HCT116 (cell line): ENCODE results near the gene CCDC126. TPM values are rescaled to one million over a fixed set of nuclear protein-coding genes. Genes with fewer than 3 reads are reported as not detected.

Experiments
- ATAC-seq: fragments of 200-7000 bp; cut with Tn5 transposase; 2 replicates; pipeline ENCODE4 v1.9.1; 2020; ENCODE audit warnings: mild to moderate bottlenecking, moderate library complexity
- BruUV-seq: library from RNA; stranded (reverse); fragments of 400-500 nt; replicated peaks from 2 replicates; lab custom pipeline; 2021; lab: Mats Ljungman, UMichigan
- CTCF ChIA-PET: fragments of 300-600 bp; sonication (Branson Sonifier 250); formaldehyde crosslinking; loops from one replicate; lab custom pipeline; 2021; ENCODE audit warnings: antibody characterized with exemption; lab: Charles Lee
- POLR2A ChIA-PET: fragments of 300-600, 350-600 bp; sonication (Branson Sonifier 250); formaldehyde crosslinking; loops from one replicate; lab custom pipeline; 2021; ENCODE audit warnings: antibody characterized with exemption; lab: Charles Lee
- RAD21 ChIA-PET, 2 experiments: fragments of 300-600 bp; sonication (Branson Sonifier 250); formaldehyde crosslinking; loops; one replicate each; lab custom pipeline; 2023; ENCODE audit warnings: low total read pairs in 2 of 2; ENCODE audit not compliant: uncharacterized antibody in 2 of 2, unreplicated experiment in 2 of 2, low non-redundant PET in 1 of 2; lab: Charles Lee
- DNase-seq: peaks from one replicate; pipeline ENCODE4 v3.0.0-alpha.2; 2010; ENCODE audit warnings: low read depth, low spot score
- H2AFZ ChIP-seq: fragments of 200-600 bp; shearing (Covaris generic), sonication (generic); 2 replicates; pipeline ENCODE4 v1.6.1; 2017; ENCODE audit warnings: low read depth, mixed run types, mixed read lengths, antibody characterized with exemption, low read length; ENCODE audit not compliant: poor library complexity, severe bottlenecking
- H3K27ac ChIP-seq: 2 replicates; pipeline ENCODE4 v1.5.1; 2012; ENCODE audit warnings: low read depth, low read length
- H3K27me3 ChIP-seq: fragments of 200-600 bp; sonication (generic); 2 replicates; pipeline ENCODE4 v1.6.1; 2016; ENCODE audit warnings: mixed run types, low read length, mixed read lengths; ENCODE audit not compliant: insufficient read depth
- H3K36me3 ChIP-seq, 2 experiments: fragments of 200-500 bp in 1 of 2; fragments of 200-600 bp in 1 of 2; sonication (Bioruptor generic) in 1 of 2; sonication (generic) in 1 of 2; 2 replicates each; pipeline versions ENCODE4 v1.5.1 to v1.6.1; 2014 to 2016; ENCODE audit warnings: low read length in 2 of 2, inconsistent platforms in 1 of 2, mixed read lengths in 1 of 2, mixed run types in 1 of 2; ENCODE audit not compliant: insufficient read depth in 2 of 2, control insufficient read depth in 1 of 2
- H3K4me1 ChIP-seq, 2 experiments: fragments of 200-600 bp in 1 of 2; sonication (generic) in 1 of 2; 2 replicates each; pipeline versions ENCODE4 v1.5.1 to v1.6.1; 2012 to 2017; ENCODE audit warnings: low read length in 2 of 2, inconsistent platforms in 1 of 2, mild to moderate bottlenecking in 1 of 2, mixed read lengths in 1 of 2, mixed run types in 1 of 2, moderate library complexity in 1 of 2; ENCODE audit not compliant: insufficient read depth in 2 of 2, control insufficient read depth in 1 of 2
- H3K4me2 ChIP-seq: fragments of 200-600 bp; sonication (generic); 2 replicates; pipeline ENCODE4 v1.6.1; 2017; ENCODE audit warnings: mixed run types, low read length, mixed read lengths
- H3K4me3 ChIP-seq, 2 experiments: fragments of 200-600 bp in 1 of 2; sonication (generic) in 1 of 2; replicated peaks in 1 of 2; 2 replicates each; pipeline ENCODE4 v1.5.1; 2011 to 2016; ENCODE audit warnings: low read length in 2 of 2, control low read depth in 1 of 2, low read depth in 1 of 2, mild to moderate bottlenecking in 1 of 2, mixed read lengths in 1 of 2, mixed run types in 1 of 2
- H3K79me2 ChIP-seq: fragments of 200-600 bp; sonication (generic); 2 replicates; pipeline ENCODE4 v1.6.1; 2017; ENCODE audit warnings: mild to moderate bottlenecking, mixed run types, low read length, moderate library complexity, mixed read lengths; ENCODE audit not compliant: insufficient read depth
- H3K9ac ChIP-seq: fragments of 200-600 bp; sonication (generic); 2 replicates; pipeline ENCODE4 v1.6.1; 2016; ENCODE audit warnings: low read length, mixed read lengths
- H3K9me2 ChIP-seq: fragments of 200-600 bp; sonication (generic), shearing (Covaris generic); 2 replicates; pipeline ENCODE4 v1.6.1; 2017; ENCODE audit warnings: mixed run types, mild to moderate bottlenecking, moderate library complexity; ENCODE audit not compliant: insufficient read depth
- H3K9me3 ChIP-seq, 2 experiments: fragments of 200-500 bp in 1 of 2; fragments of 200-600 bp in 1 of 2; sonication (Bioruptor generic) in 1 of 2; sonication (generic) in 1 of 2; 2 replicates each; pipeline ENCODE4 v1.6.1; 2014 to 2017; ENCODE audit warnings: low read length in 2 of 2, mixed read lengths in 2 of 2, inconsistent platforms in 1 of 2, low read depth in 1 of 2, mild to moderate bottlenecking in 1 of 2, mixed run types in 1 of 2, moderate library complexity in 1 of 2; ENCODE audit not compliant: control insufficient read depth in 1 of 2, insufficient read depth in 1 of 2
- H4K20me1 ChIP-seq: fragments of 200-600 bp; sonication (generic), shearing (Covaris generic); 2 replicates; pipeline ENCODE4 v1.6.1; 2017; ENCODE audit warnings: mixed run types, mild to moderate bottlenecking, moderate library complexity; ENCODE audit not compliant: insufficient read depth
- ATF3 ChIP-seq: IDR thresholded peaks from 2 replicates; pipeline ENCODE4 v1.6.1; 2012
- CEBPB ChIP-seq: IDR thresholded peaks from 2 replicates; pipeline ENCODE4 v1.6.1; 2012; ENCODE audit warnings: low read depth
- FOSL1 ChIP-seq: IDR thresholded peaks from 2 replicates; pipeline ENCODE4 v1.6.1; 2012; ENCODE audit warnings: low read depth
- MAX ChIP-seq: IDR thresholded peaks from 2 replicates; pipeline ENCODE4 v1.6.1; 2012
- POLR2A ChIP-seq: IDR thresholded peaks from 2 replicates; pipeline ENCODE4 v1.7.0; 2011; ENCODE audit warnings: borderline replicate concordance; ENCODE audit not compliant: insufficient read depth, insufficient read length; ENCODE audit errors: extremely low read depth
- SIN3A ChIP-seq: IDR thresholded peaks from 2 replicates; pipeline ENCODE4 v1.6.1; 2012; ENCODE audit warnings: low read depth
- YY1 ChIP-seq: IDR thresholded peaks from 2 replicates; pipeline ENCODE4 v1.6.1; 2011; ENCODE audit warnings: low read length, low read depth, moderate library complexity, mild to moderate bottlenecking; ENCODE audit not compliant: insufficient replicate concordance; ENCODE audit errors: extremely low read depth
- ZFX ChIP-seq: fragments of 450-650 bp; IDR thresholded peaks from 2 replicates; pipeline ENCODE4 v1.6.1; 2017
- ZNF274 ChIP-seq: fragments of 200-500 bp; sonication (Bioruptor generic); IDR thresholded peaks from 2 replicates; pipeline ENCODE4 v1.6.1; 2014; ENCODE audit warnings: mild to moderate bottlenecking, low read depth, low read length, inconsistent platforms
- intact Hi-C: fragments of 100-400 bp; cut with micrococcal nuclease; formaldehyde crosslinking; loops from 2 replicates; pipeline ENCODE4 v1.10.0; 2022
- total RNA-seq: library from RNA; stranded (reverse); gene quantifications from one replicate; pipeline ENCODE4 v1.2.1, GENCODE V29; 2021; ENCODE audit not compliant: unreplicated experiment

CCDC126 gene
- total RNA-seq, 1 experiment from 2014 or later, result 5.0 TPM

GRCh38 chr7:23693224-23693623 is 96.0 kb downstream of the CCDC126 start:
- Histone ChIP-seq H3K9me3 (no peaks in the 10 kb centered on the region), H3K9me2 (no peaks in the 10 kb centered on the region), H4K20me1 (no peaks in the 10 kb centered on the region), H3K79me2 (no peaks in the 10 kb centered on the region), H3K27me3 (no peaks in the 10 kb centered on the region), H3K4me1 (peaks cover 3 to 10% of the 10 kb centered on the region in 2 experiments; a peak in 3 of 4 replicates), H2AFZ (no peak overlapping the region), H3K4me3 (no peak overlapping the region), H3K4me2 (no peak overlapping the region), H3K9ac (no peak overlapping the region), H3K27ac (no peak overlapping the region), H3K36me3 (no peaks in the 10 kb centered on the region)
- CTCF ChIA-PET, result no interaction called here
- ATAC-seq (no peak), DNase-seq (no peak)
- BruUV-seq, result no TSS peak
- no peak for TF ChIP-seq ZNF274
- no peak for TF ChIP-seq ZFX
- no peak for TF ChIP-seq SIN3A
- TF ChIP-seq YY1, result no peak
- TF ChIP-seq FOSL1, result no peak
- TF ChIP-seq POLR2A, result no peak
- TF ChIP-seq MAX, result no peak
- TF ChIP-seq ATF3, result no peak
- no peak for TF ChIP-seq CEBPB
- RAD21 ChIA-PET, result no interaction called here
- intact Hi-C loops, result no loop called here
- POLR2A ChIA-PET, result no interaction called here

Other genes starting within 250 kb of the CCDC126 start
- gene IGF2BP3, start 126.9 kb upstream of the CCDC126 start, total RNA-seq, result 79.1 TPM
- gene TRA2A, start 65.4 kb upstream of the CCDC126 start, total RNA-seq, result 122 TPM
- 2.2 TPM for gene FAM221A, start 82.8 kb downstream of the CCDC126 start, total RNA-seq
- not detected for gene STK31, start 112.8 kb downstream of the CCDC126 start, total RNA-seq